DMS53 (cell line): Measurements from ENCODE around the gene ZNF81.
A peak's percentile ranks its signal among the peaks of the same experiment; 100 is the strongest.
"Not testable (repeated sequence)": the region's sequence is repeated elsewhere in the genome, so short reads cannot be mapped to it uniquely, and the experiment has no call there.

Source experiments
- DNase-seq: peaks from one replicate; lab custom pipeline; 2025; lab: John Stamatoyannopoulos, UW

ZNF81 gene

GRCh38 chrX:47844117-47844516 lies 7.4 kb downstream of the ZNF81 start:
- no peak for DNase-seq

- no peak for DNase-seq
Measured at GRCh38 chrX:47846040-47846439, 9.3 kb downstream of the ZNF81 start.

- no peak for DNase-seq
Measured at GRCh38 chrX:47849778-47850177, 13.1 kb downstream of the ZNF81 start.

GRCh38 chrX:47850389-47850788 lies 13.7 kb downstream of the ZNF81 start:
- DNase-seq = not testable (repeated sequence)

- no peak for DNase-seq
Measured at GRCh38 chrX:47850901-47851300, 14.2 kb downstream of the ZNF81 start.

- peak; percentile 36 for DNase-seq
Measured at GRCh38 chrX:47854474-47854873, 17.8 kb downstream of the ZNF81 start.

GRCh38 chrX:47859686-47860085 lies 23.0 kb downstream of the ZNF81 start:
- peak; percentile 54 for DNase-seq

GRCh38 chrX:47862680-47863079 lies 26.0 kb downstream of the ZNF81 start:
- DNase-seq = no peak

- DNase-seq = no peak
Measured at GRCh38 chrX:47863187-47863586, 26.5 kb downstream of the ZNF81 start.

GRCh38 chrX:47864300-47864699 lies 27.6 kb downstream of the ZNF81 start:
- no peak for DNase-seq

GRCh38 chrX:47864785-47865184 lies 28.1 kb downstream of the ZNF81 start:
- DNase-seq = no peak

- no peak for DNase-seq
Measured at GRCh38 chrX:47873123-47873522, 36.4 kb downstream of the ZNF81 start.

- DNase-seq = no peak
Measured at GRCh38 chrX:47877327-47877726, 40.6 kb downstream of the ZNF81 start.

GRCh38 chrX:47878198-47878597 lies 41.5 kb downstream of the ZNF81 start:
- no peak for DNase-seq

GRCh38 chrX:47879463-47879862 lies 42.8 kb downstream of the ZNF81 start:
- no peak for DNase-seq

- no peak for DNase-seq
Measured at GRCh38 chrX:47880927-47881326, 44.2 kb downstream of the ZNF81 start.

- DNase-seq = no peak
Measured at GRCh38 chrX:47885501-47885900, 48.8 kb downstream of the ZNF81 start.

- no peak for DNase-seq
Measured at GRCh38 chrX:47898024-47898423, 61.3 kb downstream of the ZNF81 start.

GRCh38 chrX:47900833-47901232 lies 64.1 kb downstream of the ZNF81 start:
- no peak for DNase-seq

- DNase-seq = no peak
Measured at GRCh38 chrX:47902161-47902560, 65.5 kb downstream of the ZNF81 start.

GRCh38 chrX:47915886-47916493 lies 79.3 kb downstream of the ZNF81 start:
- DNase-seq = no peak

GRCh38 chrX:47918274-47918673 lies 81.6 kb downstream of the ZNF81 start:
- no peak for DNase-seq

GRCh38 chrX:47927212-47927611 lies 90.5 kb downstream of the ZNF81 start:
- no peak for DNase-seq

- DNase-seq = not testable (repeated sequence)
Measured at GRCh38 chrX:47931970-47932369, 95.3 kb downstream of the ZNF81 start.

- no peak for DNase-seq
Measured at GRCh38 chrX:47933946-47934345, 97.2 kb downstream of the ZNF81 start.
